ENCODE measurements around the gene NPAS3.

The NPAS3 gene

GRCh38 chr14:33165144-33165925 lies 226.7 kb downstream of the NPAS3 start:
- DNase-seq (ENCODE audit: low read depth, low spot score), result peak; percentile 74

- no peak for DNase-seq (ENCODE audit: low read depth, low spot score)
Measured at GRCh38 chr14:33165926-33166289, 227.2 kb downstream of the NPAS3 start.

- no peak for DNase-seq (ENCODE audit: low read depth, low spot score)
Measured at GRCh38 chr14:33175951-33176350, 237.3 kb downstream of the NPAS3 start.

GRCh38 chr14:33184587-33184986 lies 245.9 kb downstream of the NPAS3 start:
- DNase-seq (ENCODE audit: low read depth, low spot score), result peak; percentile 14

GRCh38 chr14:33186656-33187055 lies 248.0 kb downstream of the NPAS3 start:
- no peak for DNase-seq (ENCODE audit: low read depth, low spot score)

- no peak for DNase-seq (ENCODE audit: low read depth, low spot score)
Measured at GRCh38 chr14:33188880-33189279, 250.2 kb downstream of the NPAS3 start.

- DNase-seq (ENCODE audit: low read depth, low spot score), result no peak
Measured at GRCh38 chr14:33191855-33192254, 253.2 kb downstream of the NPAS3 start.

GRCh38 chr14:33194551-33194950 lies 255.9 kb downstream of the NPAS3 start:
- peak; percentile 14 for DNase-seq (ENCODE audit: low read depth, low spot score)

GRCh38 chr14:33198684-33199083 lies 260.0 kb downstream of the NPAS3 start:
- DNase-seq (ENCODE audit: low read depth, low spot score), result no peak

GRCh38 chr14:33201116-33201515 lies 262.4 kb downstream of the NPAS3 start:
- DNase-seq (ENCODE audit: low read depth, low spot score), result no peak

GRCh38 chr14:33206981-33207380 lies 268.3 kb downstream of the NPAS3 start:
- DNase-seq (ENCODE audit: low read depth, low spot score), result peak; percentile 28

- DNase-seq (ENCODE audit: low read depth, low spot score), result no peak
Measured at GRCh38 chr14:33207467-33208017, 268.9 kb downstream of the NPAS3 start.

GRCh38 chr14:33210311-33210710 lies 271.6 kb downstream of the NPAS3 start:
- DNase-seq (ENCODE audit: low read depth, low spot score), result peak; percentile 64

GRCh38 chr14:33218026-33218425 lies 279.3 kb downstream of the NPAS3 start:
- DNase-seq (ENCODE audit: low read depth, low spot score), result no peak

GRCh38 chr14:33219957-33220356 lies 281.3 kb downstream of the NPAS3 start:
- DNase-seq (ENCODE audit: low read depth, low spot score), result no peak

- DNase-seq (ENCODE audit: low read depth, low spot score), result peak; percentile 61
Measured at GRCh38 chr14:33229269-33229929, 290.7 kb downstream of the NPAS3 start.

- DNase-seq (ENCODE audit: low read depth, low spot score), result peak; percentile 37
Measured at GRCh38 chr14:33230021-33230420, 291.3 kb downstream of the NPAS3 start.

GRCh38 chr14:33232031-33232430 lies 293.4 kb downstream of the NPAS3 start:
- DNase-seq (ENCODE audit: low read depth, low spot score), result no peak

GRCh38 chr14:33237115-33237740 lies 298.5 kb downstream of the NPAS3 start:
- peak; percentile 80 for DNase-seq (ENCODE audit: low read depth, low spot score)

GRCh38 chr14:33239465-33239864 lies 300.8 kb downstream of the NPAS3 start:
- DNase-seq (ENCODE audit: low read depth, low spot score), result no peak

- no peak for DNase-seq (ENCODE audit: low read depth, low spot score)
Measured at GRCh38 chr14:33240466-33240865, 301.8 kb downstream of the NPAS3 start.

GRCh38 chr14:33241331-33241730 lies 302.7 kb downstream of the NPAS3 start:
- no peak for DNase-seq (ENCODE audit: low read depth, low spot score)
